ENCODE data around the gene KLHL26.

DNA sequence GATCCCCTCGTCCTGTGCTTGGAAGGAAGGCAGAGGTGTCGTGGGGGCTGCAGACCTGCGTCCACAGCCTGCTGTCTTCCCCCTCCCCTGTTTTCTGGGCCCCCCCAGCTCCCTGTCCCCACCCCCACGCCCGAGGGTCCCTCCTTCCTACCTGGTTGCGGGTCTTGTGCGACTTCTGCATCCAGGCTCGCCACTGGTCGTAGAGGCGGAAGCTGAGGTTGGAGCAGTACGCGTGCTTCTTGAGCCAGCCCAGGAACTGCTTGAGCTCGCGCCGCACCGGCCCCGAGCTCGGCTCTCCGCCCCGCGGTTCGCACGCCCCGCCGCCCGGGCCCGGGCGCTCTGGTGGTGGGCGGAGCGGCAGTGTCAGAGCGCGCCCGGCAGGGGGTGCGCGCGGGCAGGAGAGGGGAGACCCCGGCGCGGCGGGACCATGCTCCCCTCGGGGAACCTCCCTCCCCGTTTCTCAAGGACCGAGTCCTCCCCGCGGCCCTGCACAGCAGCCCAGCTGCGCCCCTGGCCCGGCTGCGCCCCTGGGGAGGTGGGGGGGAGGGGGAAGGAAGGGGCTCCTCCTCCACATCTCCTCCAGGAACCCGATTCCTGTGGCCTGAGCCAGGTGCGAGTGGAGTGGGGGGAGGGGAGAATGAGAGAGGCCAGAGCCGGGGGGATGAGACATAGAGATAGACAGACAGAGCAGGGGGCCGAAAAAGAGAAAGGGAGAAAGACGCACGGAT is 42.6 kb upstream of the KLHL26 start:
- TF ChIP-seq, protein P1, sequence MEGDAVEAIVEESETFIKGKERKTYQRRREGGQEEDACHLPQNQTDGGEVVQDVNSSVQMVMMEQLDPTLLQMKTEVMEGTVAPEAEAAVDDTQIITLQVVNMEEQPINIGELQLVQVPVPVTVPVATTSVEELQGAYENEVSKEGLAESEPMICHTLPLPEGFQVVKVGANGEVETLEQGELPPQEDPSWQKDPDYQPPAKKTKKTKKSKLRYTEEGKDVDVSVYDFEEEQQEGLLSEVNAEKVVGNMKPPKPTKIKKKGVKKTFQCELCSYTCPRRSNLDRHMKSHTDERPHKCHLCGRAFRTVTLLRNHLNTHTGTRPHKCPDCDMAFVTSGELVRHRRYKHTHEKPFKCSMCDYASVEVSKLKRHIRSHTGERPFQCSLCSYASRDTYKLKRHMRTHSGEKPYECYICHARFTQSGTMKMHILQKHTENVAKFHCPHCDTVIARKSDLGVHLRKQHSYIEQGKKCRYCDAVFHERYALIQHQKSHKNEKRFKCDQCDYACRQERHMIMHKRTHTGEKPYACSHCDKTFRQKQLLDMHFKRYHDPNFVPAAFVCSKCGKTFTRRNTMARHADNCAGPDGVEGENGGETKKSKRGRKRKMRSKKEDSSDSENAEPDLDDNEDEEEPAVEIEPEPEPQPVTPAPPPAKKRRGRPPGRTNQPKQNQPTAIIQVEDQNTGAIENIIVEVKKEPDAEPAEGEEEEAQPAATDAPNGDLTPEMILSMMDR (IDR thresholded peaks at IDR 0.05 in 2 of 3, conservative IDR thresholded peaks at IDR 0.05 in 1 of 3; ENCODE audit: borderline replicate concordance in 1 of 3, insufficient read depth in 1 of 3, low read depth in 2 of 3, low read length in 2 of 3): peak; percentile 42 to 77 (median 76); a peak in 5 of 6 replicates
- no peak for TF ChIP-seq ELF1 (IDR thresholded peaks at IDR 0.05; ENCODE audit: borderline replicate concordance, low read depth)
- TF ChIP-seq TCF7L2 (IDR thresholded peaks at IDR 0.05; ENCODE audit: borderline replicate concordance, extremely low read depth, insufficient read depth, insufficient read length): no peak
- TF ChIP-seq RAD21 (IDR thresholded peaks at IDR 0.05; ENCODE audit: low read depth): peak; percentile 75
- no peak for TF ChIP-seq SP1 (IDR thresholded peaks at IDR 0.05; ENCODE audit: low read depth)
- peak; percentile 30 for TF ChIP-seq POLR2A (IDR thresholded peaks at IDR 0.05; ENCODE audit: borderline replicate concordance, extremely low read depth, insufficient read depth, insufficient read length)
- TF ChIP-seq EZH2 (IDR thresholded peaks at IDR 0.05): no peak
- TF ChIP-seq SRF (IDR thresholded peaks at IDR 0.05; ENCODE audit: low read depth): no peak
- TF ChIP-seq, protein P2, sequence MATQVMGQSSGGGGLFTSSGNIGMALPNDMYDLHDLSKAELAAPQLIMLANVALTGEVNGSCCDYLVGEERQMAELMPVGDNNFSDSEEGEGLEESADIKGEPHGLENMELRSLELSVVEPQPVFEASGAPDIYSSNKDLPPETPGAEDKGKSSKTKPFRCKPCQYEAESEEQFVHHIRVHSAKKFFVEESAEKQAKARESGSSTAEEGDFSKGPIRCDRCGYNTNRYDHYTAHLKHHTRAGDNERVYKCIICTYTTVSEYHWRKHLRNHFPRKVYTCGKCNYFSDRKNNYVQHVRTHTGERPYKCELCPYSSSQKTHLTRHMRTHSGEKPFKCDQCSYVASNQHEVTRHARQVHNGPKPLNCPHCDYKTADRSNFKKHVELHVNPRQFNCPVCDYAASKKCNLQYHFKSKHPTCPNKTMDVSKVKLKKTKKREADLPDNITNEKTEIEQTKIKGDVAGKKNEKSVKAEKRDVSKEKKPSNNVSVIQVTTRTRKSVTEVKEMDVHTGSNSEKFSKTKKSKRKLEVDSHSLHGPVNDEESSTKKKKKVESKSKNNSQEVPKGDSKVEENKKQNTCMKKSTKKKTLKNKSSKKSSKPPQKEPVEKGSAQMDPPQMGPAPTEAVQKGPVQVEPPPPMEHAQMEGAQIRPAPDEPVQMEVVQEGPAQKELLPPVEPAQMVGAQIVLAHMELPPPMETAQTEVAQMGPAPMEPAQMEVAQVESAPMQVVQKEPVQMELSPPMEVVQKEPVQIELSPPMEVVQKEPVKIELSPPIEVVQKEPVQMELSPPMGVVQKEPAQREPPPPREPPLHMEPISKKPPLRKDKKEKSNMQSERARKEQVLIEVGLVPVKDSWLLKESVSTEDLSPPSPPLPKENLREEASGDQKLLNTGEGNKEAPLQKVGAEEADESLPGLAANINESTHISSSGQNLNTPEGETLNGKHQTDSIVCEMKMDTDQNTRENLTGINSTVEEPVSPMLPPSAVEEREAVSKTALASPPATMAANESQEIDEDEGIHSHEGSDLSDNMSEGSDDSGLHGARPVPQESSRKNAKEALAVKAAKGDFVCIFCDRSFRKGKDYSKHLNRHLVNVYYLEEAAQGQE (IDR thresholded peaks at IDR 0.05; ENCODE audit: low read depth): no peak
- no peak for TF ChIP-seq FOSL1 (IDR thresholded peaks at IDR 0.05; ENCODE audit: low read depth)
- TF ChIP-seq POLR2AphosphoS5 (IDR thresholded peaks at IDR 0.05; ENCODE audit: low read depth, low read length): 0 out of 2 replicates have a peak, but pooled peaks have one; percentile 26
- no peak for TF ChIP-seq ZNF274 (IDR thresholded peaks at IDR 0.05; ENCODE audit: low read depth, low read length)

All from HCT116 (cell line).